ENCODE results near the gene SYDE1. TPM values are rescaled to one million over a fixed set of nuclear protein-coding genes. Genes with fewer than 3 reads are reported as not detected.

The SYDE1 gene
- total RNA-seq, 4 donors from 2014 or later = 15.4 to 60.9 (median 22.8) TPM

GRCh38 chr19:15137777-15138176 lies 30.6 kb downstream of the SYDE1 start:
- no peaks in the 10 kb centered on the region for H3K27me3 ChIP-seq
- no peak for TF ChIP-seq CTCF (IDR thresholded peaks at IDR 0.05)
- TF ChIP-seq POLR2A (IDR thresholded peaks at IDR 0.05) = no peak
- no peak for DNase-seq
- intact Hi-C loops (cut with DNase I; ENCODE audit: low total_unique reads) = no loop called here
- no peaks in the 10 kb centered on the region for H3K36me3 ChIP-seq
- no peaks in the 10 kb centered on the region for H3K9me3 ChIP-seq
- H3K4me3 ChIP-seq = no peak overlapping the region
- H3K27ac ChIP-seq = no peak overlapping the region
- no peaks in the 10 kb centered on the region for H3K4me1 ChIP-seq

DNA sequence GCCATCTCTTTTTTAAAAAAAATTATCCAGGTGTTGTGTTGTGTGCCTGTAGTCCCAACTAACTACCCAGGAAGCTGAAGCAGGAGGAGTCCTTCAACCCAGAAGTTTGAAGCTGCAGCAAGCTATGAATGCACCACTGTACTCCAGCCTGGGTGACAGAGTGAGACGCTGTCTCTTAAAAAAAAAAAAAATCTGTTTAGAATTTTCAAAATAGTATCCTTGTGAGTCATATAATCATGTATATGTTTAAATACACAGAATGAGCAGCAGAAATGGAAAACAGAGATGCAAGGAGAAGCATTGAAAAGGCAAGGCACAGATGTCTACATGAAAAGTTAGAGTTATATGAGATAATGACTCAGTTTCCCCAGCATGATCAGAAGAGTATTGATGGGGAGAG lies 31.2 kb downstream of the SYDE1 start:
- no peaks in the 10 kb centered on the region for H3K9me3 ChIP-seq
- no peaks in the 10 kb centered on the region for H3K4me1 ChIP-seq
- H3K27me3 ChIP-seq = no peaks in the 10 kb centered on the region
- H3K27ac ChIP-seq = no peak overlapping the region
- H3K36me3 ChIP-seq = no peaks in the 10 kb centered on the region
- no peak for DNase-seq
- no peak for TF ChIP-seq POLR2A (IDR thresholded peaks at IDR 0.05)
- TF ChIP-seq CTCF (IDR thresholded peaks at IDR 0.05) = no peak
- intact Hi-C loops (cut with DNase I; ENCODE audit: low total_unique reads) = no loop called here
- H3K4me3 ChIP-seq = no peak overlapping the region

- H3K9me3 ChIP-seq = no peaks in the 10 kb centered on the region
- H3K27me3 ChIP-seq = no peaks in the 10 kb centered on the region
- intact Hi-C loops (cut with DNase I; ENCODE audit: low total_unique reads) = no loop called here
- no peak for DNase-seq
- TF ChIP-seq POLR2A (IDR thresholded peaks at IDR 0.05) = no peak
- no peak for TF ChIP-seq CTCF (IDR thresholded peaks at IDR 0.05)
- H3K4me1 ChIP-seq = no peaks in the 10 kb centered on the region
- H3K27ac ChIP-seq = no peak overlapping the region
- H3K36me3 ChIP-seq = no peaks in the 10 kb centered on the region
- H3K4me3 ChIP-seq = no peak overlapping the region
Observed at GRCh38 chr19:15141143-15141542, 33.9 kb downstream of the SYDE1 start.

GRCh38 chr19:15142313-15142712 lies 35.1 kb downstream of the SYDE1 start:
- TF ChIP-seq CTCF (IDR thresholded peaks at IDR 0.05) = no peak
- TF ChIP-seq POLR2A (IDR thresholded peaks at IDR 0.05) = no peak
- DNase-seq = no peak
- Histone ChIP-seq H3K27ac (no peak overlapping the region), H3K4me3 (no peak overlapping the region), H3K27me3 (no peaks in the 10 kb centered on the region), H3K4me1 (no peaks in the 10 kb centered on the region), H3K36me3 (no peaks in the 10 kb centered on the region), H3K9me3 (no peaks in the 10 kb centered on the region)
- intact Hi-C loops (cut with DNase I; ENCODE audit: low total_unique reads) = no loop called here

- no peaks in the 10 kb centered on the region for H3K9me3 ChIP-seq
- no peaks in the 10 kb centered on the region for H3K36me3 ChIP-seq
- H3K27me3 ChIP-seq = no peaks in the 10 kb centered on the region
- no peak overlapping the region for H3K27ac ChIP-seq
- intact Hi-C loops (cut with DNase I; ENCODE audit: low total_unique reads) = no loop called here
- DNase-seq = no peak
- no peak for TF ChIP-seq POLR2A (IDR thresholded peaks at IDR 0.05)
- no peak overlapping the region for H3K4me3 ChIP-seq
- no peaks in the 10 kb centered on the region for H3K4me1 ChIP-seq
Observed at GRCh38 chr19:15144046-15144646, 36.9 kb downstream of the SYDE1 start.

DNA sequence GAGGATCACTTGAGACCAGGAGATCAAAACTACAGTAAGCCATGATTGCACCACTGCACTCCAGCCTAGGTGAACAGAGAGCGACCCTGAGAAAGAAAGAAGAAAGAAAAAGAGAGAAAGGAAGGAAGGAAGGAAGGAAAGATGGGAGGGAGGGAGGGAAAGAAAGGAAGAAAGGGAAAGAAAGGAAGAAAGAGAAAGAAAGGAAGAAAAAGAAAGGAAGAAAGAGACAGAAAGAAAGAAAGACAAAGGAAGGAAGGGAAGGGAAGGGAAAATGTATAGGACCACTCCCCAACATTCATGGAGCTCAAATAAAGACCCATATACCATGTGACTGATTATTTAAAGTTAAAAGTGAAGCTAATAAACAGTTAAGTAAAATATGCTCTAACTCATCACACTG lies 39.9 kb downstream of the SYDE1 start:
- Histone ChIP-seq H3K27ac (no peak overlapping the region), H3K4me1 (no peaks in the 10 kb centered on the region), H3K27me3 (no peaks in the 10 kb centered on the region), H3K36me3 (no peaks in the 10 kb centered on the region), H3K4me3 (no peak overlapping the region), H3K9me3 (no peaks in the 10 kb centered on the region)
- DNase-seq = no peak
- intact Hi-C loops (cut with DNase I; ENCODE audit: low total_unique reads) = no loop called here
- TF ChIP-seq POLR2A (IDR thresholded peaks at IDR 0.05) = no peak
- no peak for TF ChIP-seq CTCF (IDR thresholded peaks at IDR 0.05)

Data from uterus (tissue), 4 donors.